ENCODE data around the gene CAB39.
A peak's percentile ranks its signal among the peaks of the same experiment; 100 is the strongest.

The CAB39 gene

DNA sequence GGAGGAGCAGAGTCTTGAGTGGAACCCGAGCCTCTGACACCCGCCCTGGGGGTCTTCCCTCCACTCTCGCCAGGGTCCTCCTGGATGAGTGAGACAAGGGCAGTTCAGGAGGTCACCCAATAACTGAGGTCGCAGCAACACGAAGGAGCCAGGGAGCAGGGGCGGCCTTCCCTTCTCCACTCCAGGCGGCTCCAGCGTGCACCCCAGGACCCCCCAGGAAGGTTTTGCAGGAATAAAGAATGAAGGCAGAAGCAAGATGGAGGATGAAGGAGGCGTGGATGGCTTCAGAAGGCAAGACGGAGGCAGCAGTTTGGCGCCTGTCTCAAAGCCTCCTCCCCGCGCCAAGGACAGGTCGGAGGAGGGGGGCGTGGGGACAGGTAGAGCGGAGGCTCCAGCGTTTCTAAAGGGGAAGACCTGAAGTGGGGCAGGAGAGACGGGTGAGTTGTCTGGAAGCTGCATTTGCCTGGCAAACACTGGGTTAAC is 151.5 kb downstream of the CAB39 start:
- no peak for DNase-seq

DNA sequence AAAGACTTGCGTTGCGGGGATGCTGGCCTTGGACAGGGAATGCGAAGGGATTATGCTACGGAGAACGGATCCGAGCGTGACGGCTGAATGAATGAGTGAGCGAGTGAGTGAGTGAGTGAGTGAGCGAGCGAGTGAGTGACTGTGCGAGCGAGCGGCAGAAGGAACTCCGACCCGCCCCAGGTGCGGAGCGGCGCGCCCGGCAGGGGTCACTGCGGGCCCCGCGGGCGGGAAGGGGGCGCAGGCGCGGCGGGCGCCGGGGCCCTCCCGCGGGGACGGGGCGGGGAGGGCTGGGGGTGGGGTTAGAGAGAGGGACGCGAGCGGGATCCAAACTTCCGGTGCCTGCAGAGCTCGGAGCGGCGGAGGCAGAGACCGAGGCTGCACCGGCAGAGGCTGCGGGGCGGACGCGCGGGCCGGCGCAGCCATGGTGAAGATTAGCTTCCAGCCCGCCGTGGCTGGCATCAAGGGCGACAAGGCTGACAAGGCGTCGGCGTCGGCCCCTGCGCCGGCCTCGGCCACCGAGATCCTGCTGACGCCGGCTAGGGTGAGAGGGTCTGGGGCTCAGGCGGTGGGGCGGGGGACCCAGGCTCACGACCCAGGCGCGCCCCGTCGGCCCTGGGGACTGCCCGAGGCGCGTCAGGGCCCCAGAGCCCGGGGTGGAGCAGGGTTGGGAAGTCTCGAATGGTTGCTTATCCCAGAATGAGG is 152.1 kb downstream of the CAB39 start, which contains the start of gene ITM2C:
Gene ITM2C, plus strand, starts transcription at position 338 of the 702 bp plus-strand sequence. Its CDS starts 84 bp downstream, at position 422.
- peak in 8 of 14 donors; percentile 31 to 71 (median 49) for DNase-seq

DNA sequence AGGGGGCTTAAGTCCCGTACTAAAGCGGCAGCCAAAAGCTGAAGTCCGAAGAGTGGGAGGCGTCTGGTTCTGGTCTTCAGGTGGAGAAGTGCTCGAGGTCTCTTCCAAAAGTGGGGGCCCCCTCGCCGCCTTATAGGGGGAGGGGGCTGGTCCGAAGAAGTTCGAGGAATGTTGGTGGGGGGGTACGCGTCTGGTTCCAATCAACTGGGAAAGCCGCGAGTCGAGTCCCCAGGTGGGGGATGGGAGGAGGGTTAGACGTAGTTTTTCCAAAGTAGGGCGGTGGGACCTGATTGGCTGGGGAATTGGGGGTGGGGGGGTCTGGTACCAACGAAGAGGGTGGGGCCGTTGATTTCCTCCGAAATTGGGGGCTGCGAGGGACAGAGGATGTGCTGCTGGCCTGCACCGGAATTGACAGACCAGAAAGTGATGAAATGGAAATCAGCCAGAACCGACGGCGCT is 152.7 kb downstream of the CAB39 start:
- peak in 1 of 14 donors; percentile 58 for DNase-seq

DNA sequence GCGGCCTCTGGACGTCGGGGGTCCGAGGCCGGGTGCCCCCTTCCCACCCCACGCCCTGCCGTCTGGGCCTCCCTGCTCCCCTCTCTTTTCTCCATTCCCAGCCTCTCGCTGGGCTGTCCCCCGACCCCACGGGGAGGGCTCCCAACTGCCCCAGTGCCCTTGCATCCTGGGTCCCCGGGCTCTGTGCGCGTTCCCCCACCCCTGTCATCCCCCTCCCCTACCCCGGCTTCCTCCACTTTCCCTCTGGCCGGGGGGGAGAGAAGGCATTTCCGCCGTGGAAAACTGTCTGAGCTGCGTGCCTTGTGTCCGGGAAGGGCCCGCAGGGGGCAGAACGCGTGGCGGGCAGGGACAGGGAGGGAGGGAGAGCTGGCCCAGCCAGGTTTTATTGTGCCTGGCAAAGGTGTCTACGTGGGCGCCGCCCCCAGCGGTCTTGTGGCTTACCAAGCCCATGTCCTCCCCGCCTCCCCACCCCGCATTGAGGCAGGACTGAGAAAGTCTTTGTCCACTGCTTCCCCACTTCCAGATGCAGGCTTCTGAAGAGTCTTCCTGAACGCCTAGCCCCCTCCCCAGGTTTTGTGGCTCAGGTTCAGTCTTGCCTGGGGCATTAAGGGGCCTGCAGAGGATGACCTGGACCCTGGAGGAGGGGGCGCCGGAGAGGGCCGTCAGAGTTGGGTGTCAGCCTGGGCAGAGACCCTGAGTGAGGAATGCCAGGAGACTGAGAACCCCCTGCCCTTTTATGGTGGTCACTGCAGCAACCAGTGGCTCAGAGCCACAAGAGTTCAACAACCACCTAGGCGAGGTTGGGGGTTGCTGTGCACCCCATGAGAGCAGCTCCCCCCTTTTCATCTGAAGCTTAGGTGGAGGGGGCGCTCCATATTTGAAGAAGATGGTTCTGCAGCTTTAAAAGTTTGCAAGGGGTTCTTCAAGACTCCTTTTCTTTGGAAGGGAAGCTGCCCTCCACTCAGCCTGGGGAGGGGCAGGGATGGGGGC is 153.4 kb downstream of the CAB39 start:
- DNase-seq: peak in 6 of 14 donors; percentile 25 to 68 (median 47)

DNA sequence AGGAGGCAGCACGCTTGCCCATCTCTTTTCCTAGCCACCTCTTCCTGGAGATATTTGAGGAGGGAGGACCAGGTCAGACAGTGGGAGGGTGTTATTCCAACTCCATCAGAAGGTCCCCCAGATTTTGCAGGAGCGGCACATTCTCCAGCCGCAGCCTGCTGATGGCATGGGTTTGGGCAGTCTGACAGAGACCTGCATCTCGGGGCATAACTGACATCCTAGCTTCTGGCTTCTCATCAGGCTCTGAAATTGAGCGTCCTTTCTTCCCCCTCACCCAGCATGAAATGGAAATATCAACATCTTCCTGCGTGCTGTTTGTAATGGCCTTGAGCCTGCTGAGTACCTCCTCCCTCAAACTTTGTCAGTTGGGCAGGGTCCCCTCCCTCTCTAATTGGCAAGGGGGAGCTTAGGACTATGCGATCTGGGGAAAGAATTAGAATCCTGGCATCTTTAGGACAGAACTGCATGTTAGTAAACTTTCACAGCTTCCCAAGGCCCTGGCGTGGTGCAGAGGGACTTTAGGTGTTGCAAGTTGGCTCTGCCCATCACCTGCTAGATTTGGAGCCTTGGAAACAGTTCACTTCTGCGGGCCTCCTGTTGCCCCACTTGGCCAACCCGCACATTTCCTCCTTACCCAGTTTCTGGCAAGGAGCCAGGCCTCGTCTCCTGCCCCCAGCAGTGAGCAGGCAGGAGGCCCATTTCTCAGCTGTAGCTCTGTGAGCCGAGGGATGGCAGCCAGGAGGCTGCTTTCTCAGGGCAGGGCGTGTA is 154.3 kb downstream of the CAB39 start:
- peak in 10 of 14 donors; percentile 20 to 75 (median 53) for DNase-seq

DNA sequence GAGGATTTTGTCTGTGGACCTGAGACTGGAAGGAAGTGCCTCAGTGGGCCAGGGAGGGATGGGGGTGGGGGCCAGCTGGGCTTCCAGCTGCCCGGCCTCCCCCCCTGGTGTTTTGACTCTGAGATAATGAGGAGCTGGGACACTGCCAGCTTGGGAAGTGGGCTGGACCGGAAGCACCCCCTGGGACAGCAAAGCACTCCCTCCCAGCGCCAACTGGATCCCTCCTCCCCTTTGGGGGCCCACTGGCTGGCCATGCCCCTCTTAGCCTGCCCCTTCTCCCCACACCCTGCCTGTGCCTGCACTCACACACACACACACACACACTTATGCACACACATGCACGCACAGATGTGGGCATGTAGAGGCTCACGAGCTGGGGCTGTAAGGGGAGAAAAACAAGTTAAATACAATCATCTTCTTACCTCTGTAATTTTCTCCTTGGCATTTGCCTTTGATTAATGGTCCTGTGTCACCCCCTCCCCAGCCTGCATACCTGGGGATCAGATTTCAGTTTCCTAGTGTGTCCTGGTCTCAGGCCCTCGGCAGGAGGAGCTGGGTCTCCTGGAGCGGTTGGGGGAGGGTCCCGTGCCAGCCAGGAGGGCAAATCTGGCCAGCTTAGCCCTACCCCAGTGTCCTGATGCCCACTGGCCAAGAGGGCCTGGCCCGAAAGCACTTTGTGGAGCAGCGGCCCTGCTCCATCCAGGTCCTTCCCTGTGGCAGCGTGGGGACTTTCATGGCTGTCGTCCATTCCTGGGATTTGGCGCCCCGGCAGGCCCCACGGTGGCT is 155.7 kb downstream of the CAB39 start:
- DNase-seq: no peak

DNA sequence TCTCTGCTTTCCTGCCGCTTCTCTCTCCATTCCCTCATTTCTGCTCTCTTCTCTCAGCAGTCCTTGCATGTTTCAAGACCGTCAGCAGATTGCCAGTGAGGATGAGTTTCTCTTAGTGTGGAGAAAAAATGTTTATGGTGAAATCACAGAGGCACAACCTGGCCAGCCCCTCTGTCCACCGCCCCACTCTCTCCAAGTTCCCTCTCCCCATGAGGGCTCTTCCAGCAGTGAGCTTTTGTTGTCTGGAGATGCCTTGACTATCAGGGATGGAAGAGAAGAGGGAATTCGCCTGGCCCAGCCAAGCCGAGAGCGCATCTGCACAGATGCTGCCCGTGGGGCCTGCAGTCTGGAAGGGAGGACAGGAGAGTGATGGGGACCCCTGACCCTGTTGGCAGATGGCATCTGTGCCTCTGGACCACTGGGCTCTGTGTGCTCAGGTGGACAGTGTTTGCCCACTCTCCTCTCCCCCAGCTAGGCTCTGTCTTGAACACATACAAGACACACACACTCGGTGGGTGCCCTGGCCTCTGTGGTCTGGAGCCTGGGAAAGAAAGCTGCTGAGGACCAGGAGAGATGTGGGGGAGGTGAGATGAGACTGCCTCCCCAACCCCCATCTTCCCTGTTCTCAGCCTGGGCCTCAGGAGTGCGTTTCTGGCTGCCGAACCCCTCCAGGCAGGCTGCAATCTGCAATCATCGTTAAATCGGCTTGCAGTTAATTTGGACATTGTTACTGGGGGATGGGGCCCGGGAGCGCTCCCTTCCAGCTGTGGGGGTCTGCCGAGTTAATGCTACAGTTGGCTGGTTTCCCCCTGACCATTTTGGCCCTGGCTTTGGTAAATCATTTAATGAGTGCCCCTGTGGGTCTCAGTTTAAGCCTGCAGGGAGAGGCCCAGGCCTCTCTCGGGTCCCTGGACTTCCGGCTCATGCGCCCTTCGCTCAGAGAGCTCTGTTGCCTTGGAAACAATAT is 156.6 kb downstream of the CAB39 start:
- DNase-seq: no peak

DNA sequence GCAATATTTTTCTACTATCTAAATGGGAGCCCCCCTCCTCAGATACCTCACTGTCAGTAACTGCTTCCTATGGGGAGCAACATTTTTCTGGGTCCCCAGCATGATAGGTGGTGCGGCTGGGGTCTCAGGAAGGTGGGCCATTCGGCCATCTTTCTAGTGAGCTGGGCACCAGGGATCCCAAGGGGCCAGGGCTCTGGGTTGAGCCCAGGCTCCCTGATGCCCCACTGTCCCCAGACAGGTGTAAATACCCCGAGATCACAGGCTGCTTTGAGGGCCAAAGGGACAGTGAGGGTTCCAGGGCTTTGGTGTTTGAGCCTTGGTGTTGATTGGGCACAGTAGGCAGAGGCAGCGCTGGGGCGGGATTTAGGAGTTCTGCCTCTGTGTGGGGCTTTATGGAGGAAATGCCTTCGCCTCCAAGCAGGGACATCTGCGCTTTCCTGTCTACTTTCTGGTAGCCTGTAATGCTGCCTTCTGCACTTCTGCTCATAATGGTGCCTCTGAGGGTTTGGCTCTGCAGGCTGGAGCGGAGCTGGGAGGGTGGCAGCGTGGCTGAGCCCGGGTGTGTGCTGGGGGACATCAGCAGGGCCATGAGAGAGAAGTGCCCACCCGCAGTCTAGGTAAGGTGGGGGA is 157.4 kb downstream of the CAB39 start:
- DNase-seq: no peak

Measured in C1 segment of cervical spinal cord (tissue), 14 donors.